H1 (cell line): ENCODE data around the gene MAF. TPM values are rescaled to one million over a fixed set of nuclear protein-coding genes. Genes with fewer than 3 reads are reported as not detected.

Source experiments
- GABPA ChIP-seq: IDR thresholded peaks from 2 replicates; pipeline ENCODE4 v1.6.1; 2011; ENCODE audit warnings: mild to moderate bottlenecking, low read length, moderate library complexity, borderline replicate concordance; ENCODE audit not compliant: insufficient read depth
- TAF1 ChIP-seq: IDR thresholded peaks from 2 replicates; pipeline ENCODE4 v1.6.1; 2011; ENCODE audit warnings: mild to moderate bottlenecking, low read depth, low read length
- USF2 ChIP-seq: IDR thresholded peaks from 2 replicates; pipeline ENCODE4 v1.6.1; 2011; ENCODE audit warnings: low read length, improper control_type of control experiment
- polyA plus RNA-seq, 7 experiments: library from polyadenylated mRNA; depleted of rRNA in 3 of 7; stranded (reverse) in 5 of 7; unstranded in 2 of 7; fragments of >200 nt in 5 of 7; fragments of 200-250 nt in 2 of 7; gene quantifications; 1 replicate in 5 of 7; 2 replicates in 1 of 7; 4 replicates in 1 of 7; pipeline versions ENCODE4 v1.2.1 to v1.2.3, GENCODE V29; 2011 to 2013; ENCODE audit warnings: missing spikeins in 2 of 7, mixed read lengths in 2 of 7
- total RNA-seq: library from RNA; stranded (reverse); fragmentation: NEBNext Ultra II Directional; extraction: Animal tissue kit (Norgen Biotek cat#: 25700); gene quantifications from 2 replicates; pipeline ENCODE4 v1.2.1, GENCODE V29; 2021

MAF gene
- total and polyA plus RNA-seq, 2 of the 8 experiments (the other 6 are each of a cell fraction or from before 2014, with no cell fraction given), result 1.3 to 2.7 TPM

- TF ChIP-seq USF2, result no peak
- no peak for TF ChIP-seq TAF1
- no peak for TF ChIP-seq GABPA
- TF ChIP-seq, all 59 proteins: peak for 0
Measured at GRCh38 chr16:79645701-79646100, 45.2 kb upstream of the MAF start (continued).
